ENCODE measurements around the gene SLC28A1.

Gene SLC28A1, protein sequence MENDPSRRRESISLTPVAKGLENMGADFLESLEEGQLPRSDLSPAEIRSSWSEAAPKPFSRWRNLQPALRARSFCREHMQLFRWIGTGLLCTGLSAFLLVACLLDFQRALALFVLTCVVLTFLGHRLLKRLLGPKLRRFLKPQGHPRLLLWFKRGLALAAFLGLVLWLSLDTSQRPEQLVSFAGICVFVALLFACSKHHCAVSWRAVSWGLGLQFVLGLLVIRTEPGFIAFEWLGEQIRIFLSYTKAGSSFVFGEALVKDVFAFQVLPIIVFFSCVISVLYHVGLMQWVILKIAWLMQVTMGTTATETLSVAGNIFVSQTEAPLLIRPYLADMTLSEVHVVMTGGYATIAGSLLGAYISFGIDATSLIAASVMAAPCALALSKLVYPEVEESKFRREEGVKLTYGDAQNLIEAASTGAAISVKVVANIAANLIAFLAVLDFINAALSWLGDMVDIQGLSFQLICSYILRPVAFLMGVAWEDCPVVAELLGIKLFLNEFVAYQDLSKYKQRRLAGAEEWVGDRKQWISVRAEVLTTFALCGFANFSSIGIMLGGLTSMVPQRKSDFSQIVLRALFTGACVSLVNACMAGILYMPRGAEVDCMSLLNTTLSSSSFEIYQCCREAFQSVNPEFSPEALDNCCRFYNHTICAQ

DNA sequence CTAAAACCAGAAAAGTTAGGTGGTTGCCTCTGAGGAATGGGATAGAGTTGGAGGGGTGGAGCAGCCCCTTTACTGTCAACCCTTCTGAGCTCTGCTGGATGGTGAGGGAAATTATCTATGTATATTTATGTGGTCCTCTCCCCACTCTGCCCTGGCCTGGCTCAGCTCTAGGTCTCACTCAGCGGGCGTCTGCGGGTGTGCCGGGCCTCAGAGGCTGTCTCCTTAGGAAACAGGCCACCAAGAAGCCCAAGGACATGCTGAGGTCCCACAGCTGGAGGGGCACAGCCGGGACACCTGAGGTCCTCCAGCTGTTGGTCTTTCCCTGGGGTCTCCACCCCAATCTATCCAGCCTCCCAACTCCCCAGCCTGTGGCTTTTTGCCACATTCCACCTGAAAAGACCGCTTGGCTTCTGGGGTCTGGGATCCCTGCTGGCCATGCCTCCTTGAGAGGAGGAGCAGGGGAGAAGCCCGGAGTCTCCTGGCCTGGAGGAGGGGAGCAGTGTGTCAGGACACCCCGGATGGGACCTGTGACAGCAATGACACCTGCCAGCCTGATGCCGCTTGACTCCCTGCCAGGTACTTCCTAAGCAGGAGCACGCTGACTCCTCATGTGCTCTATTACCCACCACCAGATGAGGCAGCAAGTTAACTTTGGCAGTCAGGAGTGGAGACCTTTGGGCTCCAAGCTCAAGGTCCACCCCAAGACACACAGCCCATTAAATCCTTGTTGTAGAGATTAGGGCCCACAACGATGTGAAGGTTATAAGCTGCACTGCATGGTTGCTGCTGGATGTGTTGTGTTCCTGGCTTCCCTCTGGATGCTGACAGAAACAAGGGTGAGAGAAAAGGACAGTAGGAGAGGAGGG, at the start of gene SLC28A1:
Gene SLC28A1, plus strand, starts transcription at position 747 of the 866 bp plus-strand sequence. CDS start 3,099 bp downstream, outside the sequence.
- DNase-seq (ENCODE audit: low read depth in 2 of 2), result no peak

DNA sequence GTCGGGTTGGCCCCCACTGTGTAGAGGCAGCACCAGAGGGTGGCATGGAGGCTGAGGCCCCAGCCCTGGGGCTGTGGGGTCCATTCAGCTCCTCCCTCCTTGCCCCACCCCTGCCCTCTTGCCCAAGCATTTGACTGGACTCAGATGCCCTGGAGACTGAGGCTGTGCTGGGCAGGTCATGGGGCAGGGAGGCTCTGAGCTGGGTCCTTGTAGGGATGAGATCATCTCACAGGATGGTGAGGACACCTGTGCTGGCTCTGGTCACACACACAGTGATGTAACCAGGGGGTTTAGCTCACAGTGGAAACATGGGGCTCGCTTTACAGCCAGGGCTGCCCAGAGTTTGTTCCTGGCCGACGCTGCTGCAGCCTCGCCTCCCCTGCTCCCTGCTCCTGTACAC, 49.5 kb upstream of the SLC28A1 start:
- DNase-seq (ENCODE audit: low read depth in 2 of 2), result no peak

DNA sequence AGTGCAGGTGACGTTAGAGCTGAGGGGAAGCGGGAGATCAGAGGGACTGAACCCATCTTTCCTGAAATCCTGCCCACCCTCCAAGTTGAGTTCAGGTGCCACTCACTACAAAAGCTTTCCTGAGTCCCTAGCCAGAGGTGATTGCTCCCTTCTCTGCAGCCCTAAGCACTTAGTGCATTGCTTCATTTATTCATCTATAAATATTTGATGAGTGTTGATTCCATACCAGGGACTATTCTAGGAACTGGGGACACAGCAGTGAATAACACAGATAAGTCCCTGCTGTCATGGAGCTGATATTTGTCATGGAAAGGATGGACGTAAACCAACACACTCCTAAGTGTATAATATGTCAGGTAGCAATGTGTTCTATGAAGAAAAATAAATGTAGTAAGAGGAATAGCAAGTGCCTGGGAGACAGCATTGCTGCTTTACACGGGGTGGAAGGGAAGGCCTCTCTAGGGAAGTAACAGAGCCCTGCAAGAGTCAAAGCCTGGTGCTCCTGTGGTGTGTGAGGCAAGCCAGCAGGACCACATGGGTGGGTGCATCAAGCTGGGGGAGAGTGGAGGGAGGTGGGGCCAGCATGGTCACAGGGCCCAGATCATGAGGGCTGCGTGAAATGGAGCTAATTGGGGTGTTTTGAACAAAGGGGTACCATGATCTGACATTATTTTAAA, 48.7 kb upstream of the SLC28A1 start:
- DNase-seq (ENCODE audit: low read depth in 2 of 2), result no peak

DNA sequence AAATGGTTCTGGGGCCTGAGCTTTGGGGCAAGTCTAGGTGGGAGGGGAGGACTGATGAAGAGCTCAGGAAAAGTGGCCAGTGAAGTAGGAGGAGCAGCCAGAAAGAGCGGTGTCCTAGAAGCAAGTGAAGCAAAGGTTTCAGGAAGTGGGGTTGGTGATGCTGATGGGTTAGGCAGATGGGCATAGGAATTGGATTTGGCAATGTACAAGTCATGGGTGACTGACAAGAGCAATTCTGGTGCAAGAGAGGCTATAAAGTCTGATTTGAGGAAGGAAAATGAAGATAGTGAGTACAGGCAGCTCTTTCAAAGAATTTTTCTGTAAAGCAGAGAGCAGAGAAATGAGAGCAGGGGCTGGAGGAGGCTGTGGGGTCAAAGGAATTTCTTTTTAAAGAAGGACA, 47.6 kb upstream of the SLC28A1 start:
- no peak for DNase-seq (ENCODE audit: low read depth in 2 of 2)

DNA sequence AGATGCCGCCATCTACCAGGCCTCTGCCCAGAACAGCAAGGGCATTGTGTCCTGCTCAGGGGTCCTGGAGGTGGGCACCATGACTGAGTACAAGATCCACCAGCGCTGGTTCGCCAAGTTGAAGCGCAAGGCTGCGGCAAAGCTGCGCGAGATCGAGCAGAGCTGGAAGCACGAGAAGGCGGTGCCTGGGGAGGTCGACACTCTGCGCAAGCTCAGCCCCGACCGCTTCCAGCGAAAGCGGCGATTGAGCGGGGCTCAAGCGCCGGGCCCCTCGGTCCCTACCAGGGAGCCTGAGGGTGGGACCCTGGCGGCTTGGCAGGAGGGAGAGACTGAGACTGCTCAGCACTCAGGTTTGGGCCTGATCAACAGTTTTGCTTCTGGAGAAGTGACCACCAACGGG, 44.7 kb upstream of the SLC28A1 start:
- DNase-seq (ENCODE audit: low read depth in 2 of 2), result no peak

DNA sequence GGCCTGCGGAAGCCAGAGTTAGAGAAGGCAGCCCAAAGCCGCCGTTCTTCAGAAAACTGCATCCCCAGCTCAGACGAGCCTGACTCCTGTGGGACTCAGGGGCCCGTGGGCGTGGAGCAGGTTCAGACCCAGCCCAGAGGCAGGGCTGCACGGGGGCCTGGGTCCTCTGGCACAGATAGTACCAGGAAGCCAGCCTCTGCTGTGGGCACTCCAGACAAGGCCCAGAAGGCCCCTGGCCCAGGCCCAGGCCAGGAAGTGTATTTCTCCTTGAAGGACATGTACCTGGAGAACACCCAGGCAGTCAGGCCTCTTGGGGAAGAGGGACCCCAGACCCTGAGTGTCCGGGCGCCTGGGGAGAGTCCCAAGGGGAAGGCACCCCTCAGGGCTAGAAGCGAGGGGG, 44.2 kb upstream of the SLC28A1 start:
- DNase-seq (ENCODE audit: low read depth in 2 of 2), result no peak

DNA sequence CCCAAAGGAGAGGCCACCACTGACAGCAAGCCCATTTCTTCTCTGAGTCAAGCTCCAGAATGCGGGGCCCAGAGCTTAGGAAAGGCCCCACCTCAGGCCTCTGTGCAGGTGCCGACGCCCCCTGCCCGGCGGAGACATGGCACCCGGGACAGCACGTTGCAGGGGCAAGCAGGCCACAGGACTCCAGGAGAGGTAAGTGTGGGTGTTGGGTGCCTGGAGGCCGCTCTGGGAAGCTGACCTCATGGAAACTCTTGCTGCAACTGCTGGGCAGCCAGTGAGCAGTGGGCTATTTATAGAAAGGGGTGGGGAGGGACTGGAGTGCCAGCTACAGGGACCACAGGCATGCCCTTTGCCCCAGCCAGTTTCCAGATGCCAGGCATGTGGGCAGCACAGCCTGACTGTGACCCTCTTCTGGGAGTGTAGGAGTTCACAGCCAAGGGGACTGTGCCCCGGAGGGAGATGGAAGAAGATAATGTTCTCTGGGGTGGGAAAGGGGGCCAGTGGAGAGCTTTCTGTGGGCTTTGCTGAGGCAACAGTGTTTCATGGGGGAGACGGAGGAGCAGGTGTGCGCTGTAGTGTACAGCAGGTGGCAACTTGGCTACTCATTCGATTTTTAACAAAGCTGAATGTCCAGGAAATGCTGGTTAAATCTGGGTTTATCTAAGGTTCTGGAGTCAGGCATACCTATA, 43.6 kb upstream of the SLC28A1 start:
- no peak for DNase-seq (ENCODE audit: low read depth in 2 of 2)

DNA sequence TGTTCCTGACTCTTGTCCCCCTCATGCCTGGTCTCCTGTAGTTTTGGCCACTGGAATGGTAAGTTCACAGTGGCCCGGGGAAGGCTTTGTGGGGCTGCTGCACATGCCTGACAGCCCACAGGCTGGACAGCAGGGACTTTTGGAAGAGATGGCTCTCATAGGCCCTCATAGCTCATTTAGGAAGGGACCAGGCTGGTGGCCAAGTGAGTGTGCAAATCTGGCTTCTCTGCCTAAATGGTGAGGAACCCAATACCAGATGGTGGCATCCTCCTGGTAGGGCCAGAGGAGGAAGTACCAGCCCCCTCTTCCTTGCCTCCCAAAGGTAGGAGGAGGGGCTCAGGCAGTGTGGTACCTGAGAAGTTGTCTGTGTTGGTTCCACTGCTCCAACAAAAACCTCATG, 41.7 kb upstream of the SLC28A1 start:
- no peak for DNase-seq (ENCODE audit: low read depth in 2 of 2)

DNA sequence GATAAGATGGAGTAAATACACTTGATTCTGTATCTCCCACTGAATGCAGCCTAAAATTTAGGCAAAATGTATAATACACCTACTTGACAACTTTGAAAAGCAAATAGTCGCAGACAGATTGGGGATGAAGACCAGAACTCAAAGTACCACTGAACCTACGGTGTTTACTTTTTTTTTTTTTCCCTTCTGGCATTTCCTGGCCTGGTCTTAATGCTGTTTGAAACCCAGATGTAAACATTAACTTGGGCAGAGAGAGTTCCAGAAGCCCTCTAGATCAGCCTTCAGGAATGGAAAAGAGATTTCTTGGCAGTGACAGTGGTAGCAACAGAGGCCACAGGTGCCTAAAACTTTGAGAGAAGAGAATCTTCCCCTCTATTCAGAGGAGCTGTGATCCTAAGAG, 39.5 kb upstream of the SLC28A1 start:
- DNase-seq (ENCODE audit: low read depth in 2 of 2), result no peak

DNA sequence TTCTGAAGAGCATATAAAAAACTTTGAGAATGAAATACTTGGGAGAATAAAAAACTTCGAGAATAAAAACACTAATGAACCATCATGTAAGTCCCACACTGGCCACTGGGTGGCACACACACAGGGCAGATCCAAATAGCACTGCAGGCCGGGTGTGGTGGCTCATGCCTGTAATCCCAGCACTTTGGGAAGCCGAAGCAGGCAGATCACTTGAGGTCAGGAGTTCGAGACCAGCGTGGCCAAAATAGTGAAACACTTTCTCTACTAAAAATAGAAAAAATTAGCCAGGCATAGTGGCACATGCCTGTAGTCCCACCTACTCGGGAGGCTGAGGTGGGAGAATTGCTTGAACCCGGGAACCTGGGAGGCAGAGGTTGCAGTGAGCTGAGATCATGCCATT, 38.8 kb upstream of the SLC28A1 start:
- peak; percentile 10 to 17 for DNase-seq (ENCODE audit: low read depth in 2 of 2)

DNA sequence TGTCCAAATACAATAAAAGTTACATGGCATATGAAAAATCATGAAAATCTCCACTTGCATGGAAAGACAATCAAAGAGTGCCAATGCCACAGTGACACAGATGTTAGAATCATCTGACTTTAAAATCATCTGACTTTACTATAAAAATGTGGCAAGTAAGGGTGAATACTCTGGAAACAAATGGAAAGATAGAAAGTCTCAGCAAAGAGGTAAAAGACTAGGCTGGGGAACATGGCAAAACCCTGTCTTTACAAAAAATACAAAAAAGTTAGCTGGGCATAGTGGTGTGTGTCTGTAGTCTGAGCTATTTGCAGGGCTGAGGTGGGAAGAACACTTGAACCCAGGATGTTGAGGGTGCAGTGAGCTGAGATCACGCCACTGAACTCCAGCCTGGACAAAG, 38.2 kb upstream of the SLC28A1 start:
- no peak for DNase-seq (ENCODE audit: low read depth in 2 of 2)

DNA sequence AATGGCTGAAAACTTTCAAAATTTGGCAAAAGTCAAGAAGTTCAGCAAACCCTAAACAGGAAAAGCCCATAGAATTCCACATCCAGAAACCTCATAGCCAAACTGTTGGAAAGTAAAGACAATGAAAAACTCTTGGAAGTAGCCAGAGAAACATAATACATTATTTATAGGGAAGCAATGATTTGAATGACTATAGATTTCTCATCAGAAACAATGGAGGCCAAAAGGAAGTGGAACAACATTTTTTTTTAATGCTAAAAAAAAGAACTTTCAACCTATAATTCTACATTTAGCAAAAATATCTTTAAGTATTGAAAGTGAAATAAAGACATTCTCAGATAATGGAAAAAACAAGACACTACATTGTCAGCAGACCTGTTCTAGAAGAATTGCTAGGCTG, 37.1 kb upstream of the SLC28A1 start:
- no peak for DNase-seq (ENCODE audit: low read depth in 2 of 2)

DNA sequence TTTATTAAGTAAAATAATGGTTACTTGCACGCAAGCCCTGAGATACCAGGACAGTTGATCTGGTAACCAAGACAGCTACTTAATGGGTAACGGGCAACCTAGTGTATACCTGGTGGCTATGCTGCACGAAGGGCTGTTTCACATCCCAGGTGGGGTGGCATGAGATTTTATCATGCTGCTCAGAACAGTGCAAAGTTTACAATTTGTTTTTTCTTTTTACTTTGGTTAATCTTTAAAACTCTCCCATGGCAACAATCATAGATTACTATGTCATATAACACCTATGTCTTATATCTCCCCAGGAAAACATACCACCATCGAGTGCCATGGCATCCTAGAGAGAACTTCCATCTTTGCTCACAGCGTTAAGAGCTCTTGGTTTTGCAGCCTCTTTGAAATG, 32.2 kb upstream of the SLC28A1 start:
- DNase-seq (ENCODE audit: low read depth in 2 of 2), result no peak

DNA sequence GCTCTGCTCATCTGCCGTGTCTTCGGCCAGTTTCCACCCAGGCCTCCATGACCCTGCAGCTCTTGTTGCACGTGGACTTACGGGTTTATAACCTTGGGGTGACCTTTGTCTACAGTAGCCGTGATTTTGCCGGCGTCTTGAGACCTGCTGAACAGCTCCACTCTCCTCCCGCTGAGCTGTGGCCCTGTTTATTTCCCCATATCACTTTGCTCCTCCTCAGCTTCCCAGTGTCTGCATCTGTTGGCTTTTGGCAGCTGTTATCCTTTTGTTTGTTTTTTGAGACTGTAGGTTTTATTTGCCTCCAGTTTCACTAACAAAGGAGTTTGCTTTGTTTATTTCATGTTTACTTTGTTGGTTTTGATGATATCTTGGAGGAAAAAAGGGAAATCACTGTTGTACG, 29.3 kb upstream of the SLC28A1 start:
- DNase-seq (ENCODE audit: low read depth in 2 of 2), result no peak

DNA sequence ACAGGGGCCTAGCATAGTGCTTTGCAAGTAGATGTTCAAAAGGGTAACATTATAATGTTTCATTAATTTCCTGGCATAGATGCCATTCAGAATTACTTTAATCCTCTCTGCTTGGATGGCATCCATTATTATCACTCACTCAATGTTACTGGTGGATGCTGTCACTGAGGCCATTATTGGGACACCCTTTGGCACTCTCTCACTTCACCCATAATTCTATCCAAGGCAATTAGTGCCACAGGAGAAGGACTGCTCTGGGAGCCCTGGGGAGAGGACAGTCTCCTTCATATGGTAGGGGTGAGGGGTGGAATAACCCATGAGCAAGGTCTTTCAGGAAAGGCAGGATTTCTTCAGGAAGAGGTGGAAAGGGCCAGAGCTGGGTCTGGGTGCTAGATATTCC, 28.7 kb upstream of the SLC28A1 start:
- DNase-seq (ENCODE audit: low read depth in 2 of 2), result no peak

DNA sequence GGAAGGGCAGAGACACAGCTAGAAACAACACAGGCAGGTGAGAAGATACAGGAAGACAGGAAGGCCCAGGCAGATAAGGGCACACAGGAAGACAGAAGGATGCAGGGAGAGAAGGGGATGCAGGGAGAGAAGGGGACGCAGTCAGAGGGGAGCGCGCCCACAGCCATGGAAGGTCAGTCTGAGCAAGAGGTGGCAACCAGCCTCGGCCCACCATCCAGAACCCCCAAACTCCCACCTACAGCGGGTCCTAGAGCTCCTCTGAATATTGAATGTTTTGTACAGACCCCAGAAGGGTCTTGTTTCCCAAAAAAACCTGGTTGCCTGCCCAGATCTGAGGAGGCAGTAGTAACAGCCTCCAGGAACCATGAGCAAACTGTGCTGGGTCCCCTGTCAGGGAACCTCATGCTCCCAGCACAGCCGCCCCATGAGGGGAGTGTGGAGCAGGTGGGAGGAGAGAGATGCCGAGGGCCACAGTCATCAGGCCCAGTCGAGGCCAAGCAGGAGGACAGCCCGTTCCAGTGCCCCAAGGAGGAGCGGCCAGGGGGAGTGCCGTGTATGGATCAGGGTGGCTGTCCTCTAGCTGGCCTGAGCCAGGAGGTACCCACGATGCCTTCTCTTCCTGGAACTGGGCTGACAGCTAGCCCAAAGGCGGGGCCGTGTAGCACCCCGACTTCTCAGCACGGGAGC, 27.6 kb upstream of the SLC28A1 start:
- no peak for DNase-seq (ENCODE audit: low read depth in 2 of 2)

DNA sequence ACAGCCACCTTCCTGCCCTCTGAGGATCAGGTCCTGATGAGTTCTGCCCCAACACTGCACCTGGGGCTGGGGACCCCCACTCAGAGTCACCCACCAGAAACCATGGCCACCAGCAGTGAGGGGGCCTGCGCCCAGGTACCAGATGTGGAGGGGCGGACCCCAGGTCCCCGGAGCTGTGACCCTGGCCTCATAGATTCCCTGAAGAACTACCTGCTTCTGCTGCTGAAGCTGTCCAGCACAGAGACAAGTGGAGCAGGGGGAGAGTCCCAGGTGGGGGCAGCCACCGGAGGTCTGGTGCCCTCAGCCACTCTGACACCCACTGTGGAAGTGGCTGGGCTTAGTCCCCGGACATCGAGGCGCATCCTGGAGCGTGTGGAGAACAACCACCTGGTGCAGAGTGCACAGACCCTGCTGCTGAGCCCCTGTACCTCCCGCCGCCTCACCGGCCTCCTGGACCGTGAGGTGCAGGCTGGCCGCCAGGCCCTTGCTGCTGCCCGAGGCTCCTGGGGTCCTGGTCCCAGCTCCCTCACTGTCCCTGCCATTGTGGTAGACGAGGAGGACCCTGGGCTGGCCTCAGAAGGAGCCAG, 27.0 kb upstream of the SLC28A1 start:
- no peak for DNase-seq (ENCODE audit: low read depth in 2 of 2)

DNA sequence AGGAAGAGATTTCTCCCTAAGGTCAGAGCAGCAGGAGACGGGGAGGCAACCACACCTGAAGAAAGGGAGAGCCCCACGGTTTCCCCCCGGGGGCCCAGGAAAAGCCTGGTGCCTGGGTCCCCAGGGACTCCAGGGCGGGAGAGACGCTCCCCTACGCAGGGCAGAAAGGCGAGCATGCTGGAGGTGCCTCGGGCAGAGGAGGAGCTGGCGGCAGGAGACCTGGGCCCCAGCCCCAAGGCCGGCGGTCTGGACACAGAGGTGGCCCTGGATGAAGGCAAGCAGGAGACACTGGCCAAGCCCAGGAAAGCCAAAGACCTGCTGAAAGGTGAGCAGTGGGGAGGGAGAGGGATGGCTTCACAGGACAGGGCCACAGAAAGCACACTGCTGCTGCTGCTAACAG, 26.2 kb upstream of the SLC28A1 start:
- no peak for DNase-seq (ENCODE audit: low read depth in 2 of 2)

DNA sequence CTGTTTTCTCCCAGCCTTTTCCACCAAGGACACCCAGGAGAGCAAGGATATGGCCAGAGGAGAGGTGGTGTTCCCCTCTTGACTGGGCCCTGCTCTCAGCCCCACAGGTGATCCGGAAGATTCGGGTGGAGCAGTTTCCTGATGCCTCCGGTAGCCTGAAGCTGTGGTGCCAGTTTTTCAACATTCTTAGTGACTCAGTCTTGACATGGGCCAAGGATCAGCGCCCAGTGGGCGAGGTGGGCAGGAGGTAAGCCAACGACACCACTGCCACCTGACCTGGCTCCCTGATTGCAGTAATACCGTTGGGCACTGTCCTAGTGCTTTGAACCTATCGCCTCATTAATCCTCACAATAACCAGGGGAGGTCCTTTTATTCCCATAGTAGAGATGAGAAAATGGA, 25.3 kb upstream of the SLC28A1 start:
- DNase-seq (ENCODE audit: low read depth in 2 of 2), result no peak

DNA sequence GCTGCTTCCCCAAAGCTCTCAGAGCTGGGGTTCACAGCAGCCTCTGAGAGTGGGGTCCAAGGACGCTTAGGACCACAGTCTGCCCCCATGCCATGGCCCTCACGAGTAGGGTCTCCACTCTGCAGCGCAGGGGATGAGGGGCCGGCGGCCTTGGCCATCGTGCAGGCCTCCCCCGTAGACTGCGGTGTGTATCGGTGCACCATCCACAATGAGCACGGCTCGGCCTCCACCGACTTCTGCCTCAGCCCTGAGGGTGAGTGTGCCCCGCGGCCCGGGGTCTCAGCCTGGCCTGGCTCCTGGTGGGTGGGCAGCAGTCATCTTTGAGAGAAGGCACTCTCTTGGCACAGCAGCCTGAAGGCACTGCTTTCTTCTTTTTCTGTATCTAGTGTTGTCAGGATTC, 24.8 kb upstream of the SLC28A1 start:
- no peak for DNase-seq (ENCODE audit: low read depth in 2 of 2)
